HepG2 (cell line): ENCODE measurements around the gene TRAPPC5. TPM values are rescaled to one million over a fixed set of nuclear protein-coding genes. Genes with fewer than 3 reads are reported as not detected.

Source experiments
- AGO2 ChIP-seq: fragments of 200-400 bp; formaldehyde crosslinking; optimal IDR thresholded peaks from 2 replicates; pipeline ENCODE3; 2017; ENCODE audit warnings: mild to moderate bottlenecking, low read depth, low read length, moderate library complexity
- CCAR2 ChIP-seq: fragments of 200-400 bp; formaldehyde crosslinking; optimal IDR thresholded peaks from 2 replicates; pipeline ENCODE3; 2018; ENCODE audit warnings: low read depth, mild to moderate bottlenecking, low read length, moderate library complexity
- DR1 ChIP-seq: sonication (generic); formaldehyde crosslinking; IDR thresholded peaks from 2 replicates; pipeline ENCODE4 v1.8.0; 2021; ENCODE audit warnings: mild to moderate bottlenecking, missing genetic modification reagents, inconsistent platforms
- ELF1 ChIP-seq: sonication (generic); formaldehyde crosslinking; IDR thresholded peaks from 2 replicates; pipeline ENCODE4 v1.4.0; 2020; ENCODE audit warnings: missing genetic modification reagents
- ISX ChIP-seq: sonication (generic); formaldehyde crosslinking; conservative IDR thresholded peaks from 2 replicates; pipeline ENCODE4 v1.5.0; 2020; ENCODE audit warnings: missing genetic modification reagents
- KAT8 ChIP-seq: IDR thresholded peaks from 2 replicates; pipeline ENCODE4 v1.6.1; 2016; ENCODE audit warnings: missing genetic modification reagents, missing compliant biosample characterization
- MAFF ChIP-seq: IDR thresholded peaks from 2 replicates; pipeline ENCODE4 v1.6.1; 2011; ENCODE audit warnings: low read depth, low read length, improper control_type of control experiment
- MED1 ChIP-seq: sonication (generic); formaldehyde crosslinking; IDR thresholded peaks from 2 replicates; pipeline ENCODE4 v1.4.0; 2020; ENCODE audit warnings: missing genetic modification reagents
- NFIC ChIP-seq: IDR thresholded peaks from 2 replicates; pipeline ENCODE4 v1.6.1; 2012; ENCODE audit warnings: mild to moderate bottlenecking, low read length, inconsistent platforms
- NFKB2 ChIP-seq: sonication (generic); formaldehyde crosslinking; IDR thresholded peaks from 2 replicates; pipeline ENCODE4 v1.4.0; 2020; ENCODE audit warnings: missing genetic modification reagents, borderline replicate concordance
- NKX3-1 ChIP-seq: sonication (generic); formaldehyde crosslinking; IDR thresholded peaks from 2 replicates; pipeline ENCODE4 v1.5.0; 2020; ENCODE audit warnings: missing genetic modification reagents
- NR2F2 ChIP-seq: IDR thresholded peaks from 2 replicates; pipeline ENCODE4 v1.6.1; 2012; ENCODE audit warnings: low read depth, inconsistent platforms, borderline replicate concordance
- PRPF4 ChIP-seq: fragments of 200-400 bp; formaldehyde crosslinking; IDR thresholded peaks from 2 replicates; pipeline ENCODE4 v1.6.1; 2016; ENCODE audit warnings: low read length, low read depth; ENCODE audit not compliant: poor library complexity, severe bottlenecking
- RAD21 ChIP-seq: fragments of 450-650 bp; formaldehyde crosslinking; IDR thresholded peaks from 2 replicates; pipeline ENCODE4 v1.5.0; 2020; ENCODE audit warnings: mild to moderate bottlenecking
- RBFOX2 ChIP-seq: fragments of 200-400 bp; formaldehyde crosslinking; IDR thresholded peaks from 2 replicates; pipeline ENCODE4 v1.6.1; 2017; ENCODE audit warnings: low read depth, mild to moderate bottlenecking, low read length
- RBM39 ChIP-seq: fragments of 200-400 bp; formaldehyde crosslinking; IDR thresholded peaks from one replicate; pipeline ENCODE4 v1.6.1; 2018; ENCODE audit warnings: antibody characterized with exemption, mild to moderate bottlenecking, low read depth, low read length; ENCODE audit not compliant: poor library complexity, severe bottlenecking
- RFX3 ChIP-seq: IDR thresholded peaks from 2 replicates; pipeline ENCODE4 v1.6.1; 2016; ENCODE audit warnings: missing biosample characterization, missing genetic modification reagents
- SNAPC2 ChIP-seq: sonication (generic); formaldehyde crosslinking; IDR thresholded peaks from 2 replicates; pipeline ENCODE4 v1.8.1; 2022; ENCODE audit warnings: mild to moderate bottlenecking, missing genetic modification reagents
- TSC22D2 ChIP-seq: sonication (generic); formaldehyde crosslinking; IDR thresholded peaks from 2 replicates; pipeline ENCODE4 v1.5.1; 2020; ENCODE audit warnings: missing genetic modification reagents, mild to moderate bottlenecking, borderline replicate concordance
- ZFAT ChIP-seq: sonication (generic); formaldehyde crosslinking; conservative IDR thresholded peaks from 2 replicates; pipeline ENCODE4 v1.8.1; 2023; ENCODE audit warnings: missing genetic modification reagents, inconsistent platforms
- ZKSCAN1 ChIP-seq: fragments of 150-350 bp; IDR thresholded peaks from 2 replicates; pipeline ENCODE4 v1.6.1; 2014; ENCODE audit warnings: low read length
- ZNF207 ChIP-seq: fragments of 450-650 bp; IDR thresholded peaks from 2 replicates; pipeline ENCODE4 v1.6.1; 2016; ENCODE audit warnings: antibody characterized with exemption, borderline replicate concordance
- ZNF383 ChIP-seq: sonication (generic); formaldehyde crosslinking; IDR thresholded peaks from 2 replicates; pipeline ENCODE4 v1.4.0; 2020; ENCODE audit warnings: missing genetic modification reagents, mild to moderate bottlenecking, borderline replicate concordance
- ZNF414 ChIP-seq: sonication (generic); formaldehyde crosslinking; IDR thresholded peaks from 2 replicates; pipeline ENCODE4 v1.5.0; 2020; ENCODE audit warnings: missing genetic modification reagents
- ZNF513 ChIP-seq: sonication (generic); formaldehyde crosslinking; conservative IDR thresholded peaks from 2 replicates; pipeline ENCODE4 v1.5.0; 2020; ENCODE audit warnings: missing genetic modification reagents
- ZNF546 ChIP-seq: sonication (generic); formaldehyde crosslinking; conservative IDR thresholded peaks from 2 replicates; pipeline ENCODE4 v1.8.1; 2023; ENCODE audit warnings: mild to moderate bottlenecking, missing genetic modification reagents
- ZNF607 ChIP-seq: sonication (generic); formaldehyde crosslinking; IDR thresholded peaks from 2 replicates; pipeline ENCODE4 v1.5.1; 2020; ENCODE audit warnings: missing genetic modification reagents, mild to moderate bottlenecking, borderline replicate concordance
- ZNF639 ChIP-seq: conservative IDR thresholded peaks from 2 replicates; pipeline ENCODE4 v1.6.1; 2018; ENCODE audit warnings: missing genetic modification reagents
- ZNF775 ChIP-seq: sonication (generic); formaldehyde crosslinking; IDR thresholded peaks from 2 replicates; pipeline ENCODE4 v1.4.0; 2020; ENCODE audit warnings: missing genetic modification reagents, mild to moderate bottlenecking, moderate library complexity, borderline replicate concordance
- ZNF776 ChIP-seq: sonication (generic); formaldehyde crosslinking; IDR thresholded peaks from 2 replicates; pipeline ENCODE4 v1.4.0; 2020; ENCODE audit warnings: mild to moderate bottlenecking, missing genetic modification reagents
- polyA plus RNA-seq, 8 experiments: library from polyadenylated mRNA; depleted of rRNA in 3 of 8; stranded (reverse) in 7 of 8; unstranded in 1 of 8; fragments of >200 nt; fragmentation: Illumina TruSeq in 4 of 8; extraction: Trizol in 4 of 8; gene quantifications; 2 replicates each; pipeline versions ENCODE4 v1.2.1 to v1.2.3, GENCODE V29; 2011 to 2016; ENCODE audit warnings: low read depth in 4 of 8, missing spikeins in 1 of 8, mixed read lengths in 1 of 8; ENCODE audit not compliant: insufficient read depth in 1 of 8
- total RNA-seq, 5 experiments: library from RNA; depleted of rRNA; stranded (reverse); fragments of >200 nt; fragmentation: Illumina TruSeq; extraction: Trizol; gene quantifications; 2 replicates each; pipeline ENCODE4 v1.2.3, GENCODE V29; 2016; ENCODE audit warnings: low read depth in 1 of 5

Gene TRAPPC5
- total and polyA plus RNA-seq, 2 of the 13 experiments (the other 11 are each of a cell fraction or from before 2014, with no cell fraction given) = 38.5 to 78.7 TPM

GRCh38 chr19:7636691-7637373 lies 43.8 kb upstream of the TRAPPC5 start, which contains the start of gene STXBP2 (continued):
- no peak for TF ChIP-seq PRPF4
- no peak for TF ChIP-seq ZNF775
- TF ChIP-seq ZNF207 = no peak
- TF ChIP-seq ZNF639 = no peak
- TF ChIP-seq RFX3 = no peak
- TF ChIP-seq ZFAT (CRISPR knock-in tag) = no peak
- peak; percentile 92 for TF ChIP-seq ELF1 (CRISPR knock-in tag)
- TF ChIP-seq NKX3-1 (CRISPR knock-in tag) = no peak
- TF ChIP-seq ZNF546 (CRISPR knock-in tag) = 0 out of 2 replicates have a peak, but pooled peaks have one; percentile 46
- TF ChIP-seq NFIC = no peak
- TF ChIP-seq ZNF607 (CRISPR knock-in tag) = peak; percentile 62; the same call in 1 of the 2 replicates
- no peak for TF ChIP-seq NR2F2
- TF ChIP-seq RBFOX2 = peak; percentile 85
- TF ChIP-seq ZNF513 (CRISPR knock-in tag) = no peak
- no peak for TF ChIP-seq ZKSCAN1
- TF ChIP-seq AGO2 = no peak
- TF ChIP-seq NFKB2 (CRISPR knock-in tag) = 0 out of 2 replicates have a peak, but pooled peaks have one; percentile 74
- TF ChIP-seq ZNF383 = no peak
- TF ChIP-seq ZNF414 = no peak
- no peak for TF ChIP-seq CCAR2
- no peak for TF ChIP-seq ISX
- no peak for TF ChIP-seq TSC22D2 (CRISPR knock-in tag)
- no peak for TF ChIP-seq MAFF
- no peak; the same call in 1 of the 2 replicates for TF ChIP-seq DR1
- no peak for TF ChIP-seq RAD21
- TF ChIP-seq KAT8 (CRISPR knock-in tag) = peak; percentile 40; the same call in 1 of the 2 replicates
- 0 out of 2 replicates have a peak, but pooled peaks have one; percentile 63 for TF ChIP-seq SNAPC2
- TF ChIP-seq ZNF776 (CRISPR knock-in tag) = peak; percentile 44; the same call in 1 of the 2 replicates
- peak; percentile 54 for TF ChIP-seq RBM39
- no peak; the same call in none of the 2 replicates for TF ChIP-seq MED1 (CRISPR knock-in tag)
